ENCODE measurements around the gene MAP3K2.
A peak's percentile ranks its signal among the peaks of the same experiment; 100 is the strongest.

Gene MAP3K2

DNA sequence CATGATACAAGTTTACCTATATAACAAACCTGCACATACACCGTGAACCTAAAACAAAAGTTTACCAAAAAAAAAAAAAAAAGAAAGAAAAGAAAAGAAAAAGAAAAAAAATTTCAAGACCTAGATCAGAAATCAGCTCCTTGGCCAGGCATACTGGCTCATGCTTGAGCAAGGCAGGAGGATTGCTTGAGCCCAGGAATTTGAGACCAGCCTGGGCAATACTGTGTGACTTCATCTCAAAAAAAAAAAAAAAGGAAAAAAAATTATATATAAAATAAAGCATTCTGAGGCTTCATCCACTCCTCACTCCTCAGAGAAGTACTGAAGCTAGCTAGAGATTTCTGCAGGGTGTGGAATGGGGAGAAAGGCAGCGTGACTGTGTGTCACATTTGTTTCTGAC lies 18.7 kb upstream of the MAP3K2 start:
- no peak for DNase-seq (ENCODE audit: low read depth)

DNA sequence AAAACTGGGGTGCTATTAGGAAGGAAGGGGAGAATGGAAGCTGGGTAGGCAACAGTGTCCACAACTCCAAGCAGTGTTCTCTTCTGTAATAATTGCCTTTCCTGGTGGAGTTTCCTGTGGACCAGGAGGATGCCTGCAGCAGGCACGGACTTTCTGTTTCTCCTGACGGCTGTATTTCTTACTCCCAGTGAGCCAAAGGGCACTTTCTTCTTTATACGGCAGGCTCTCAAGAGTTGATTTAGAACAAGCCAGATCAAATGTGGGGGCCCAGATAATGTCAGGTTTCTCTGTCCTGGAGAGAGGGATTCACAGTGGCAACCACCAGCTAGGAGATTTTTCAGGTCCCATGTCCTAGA lies 17.5 kb upstream of the MAP3K2 start:
- DNase-seq (ENCODE audit: low read depth) = no peak

GRCh38 chr2:127404466-127405254 lies 16.9 kb upstream of the MAP3K2 start:
- no peak for DNase-seq (ENCODE audit: low read depth)

DNA sequence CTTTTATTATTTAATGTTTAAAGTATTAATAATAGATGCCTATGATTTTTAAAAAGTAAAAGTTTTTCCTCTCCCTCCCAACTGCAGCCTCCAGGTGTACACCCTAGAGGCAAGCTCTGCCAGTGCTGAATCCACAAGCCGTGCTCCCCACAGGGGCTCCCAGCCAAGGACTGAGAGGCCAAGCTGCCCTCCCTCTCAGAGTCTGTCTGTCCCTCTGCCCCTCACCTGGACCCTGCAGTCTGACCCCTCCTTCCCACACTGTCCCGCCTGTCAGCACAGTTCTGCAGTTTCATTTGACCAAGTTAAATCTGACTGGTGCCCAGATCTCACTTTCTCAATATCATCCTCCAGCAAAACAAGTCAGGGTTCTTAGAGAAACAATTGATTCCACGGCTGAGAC lies 15.7 kb upstream of the MAP3K2 start:
- DNase-seq (ENCODE audit: low read depth) = no peak

DNA sequence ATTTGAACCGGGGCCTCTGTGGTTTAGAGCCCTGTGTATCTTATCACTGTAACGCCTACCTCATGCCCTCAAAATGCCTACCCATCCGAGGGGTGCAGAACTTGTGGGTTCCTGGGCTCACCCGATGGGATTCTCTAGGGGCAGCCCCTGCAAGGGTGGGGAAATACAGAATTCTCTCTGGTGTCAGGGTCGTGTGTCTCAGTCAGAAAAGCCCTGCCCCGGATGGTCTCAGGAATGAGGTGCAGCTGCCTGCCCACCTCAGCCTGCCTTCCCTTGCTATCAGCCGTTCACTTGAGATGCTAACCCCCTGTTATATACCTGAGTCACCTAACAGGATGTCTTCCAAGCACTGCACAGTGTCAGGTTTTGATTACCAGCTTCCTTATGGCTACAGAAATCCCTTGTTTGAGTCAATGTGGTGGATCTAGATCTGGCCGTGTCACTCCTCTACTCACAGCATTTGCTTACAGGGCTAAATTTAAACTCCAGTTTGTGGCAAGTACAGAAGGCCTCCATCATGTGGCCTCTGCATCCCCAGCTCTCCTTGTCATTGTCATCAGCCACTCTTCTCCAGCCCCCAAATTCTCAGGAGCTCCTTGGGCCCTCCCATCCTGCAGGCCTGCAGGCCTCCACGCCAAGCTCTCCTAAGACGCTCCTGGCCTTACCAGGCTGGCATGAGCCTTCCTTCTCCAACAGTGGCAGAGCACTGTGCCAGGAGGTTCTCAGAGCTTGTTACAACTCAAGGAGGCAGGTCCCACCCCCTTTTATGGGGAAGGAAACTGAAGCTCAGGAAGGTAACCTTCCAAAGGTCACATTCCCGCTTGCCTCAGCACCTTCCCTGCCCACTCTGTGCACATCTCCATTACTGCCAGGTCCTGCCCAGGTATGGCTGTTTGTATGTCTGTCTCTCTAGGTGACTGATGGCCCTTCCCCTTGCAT lies 14.3 kb upstream of the MAP3K2 start:
- DNase-seq (ENCODE audit: low read depth) = no peak

DNA sequence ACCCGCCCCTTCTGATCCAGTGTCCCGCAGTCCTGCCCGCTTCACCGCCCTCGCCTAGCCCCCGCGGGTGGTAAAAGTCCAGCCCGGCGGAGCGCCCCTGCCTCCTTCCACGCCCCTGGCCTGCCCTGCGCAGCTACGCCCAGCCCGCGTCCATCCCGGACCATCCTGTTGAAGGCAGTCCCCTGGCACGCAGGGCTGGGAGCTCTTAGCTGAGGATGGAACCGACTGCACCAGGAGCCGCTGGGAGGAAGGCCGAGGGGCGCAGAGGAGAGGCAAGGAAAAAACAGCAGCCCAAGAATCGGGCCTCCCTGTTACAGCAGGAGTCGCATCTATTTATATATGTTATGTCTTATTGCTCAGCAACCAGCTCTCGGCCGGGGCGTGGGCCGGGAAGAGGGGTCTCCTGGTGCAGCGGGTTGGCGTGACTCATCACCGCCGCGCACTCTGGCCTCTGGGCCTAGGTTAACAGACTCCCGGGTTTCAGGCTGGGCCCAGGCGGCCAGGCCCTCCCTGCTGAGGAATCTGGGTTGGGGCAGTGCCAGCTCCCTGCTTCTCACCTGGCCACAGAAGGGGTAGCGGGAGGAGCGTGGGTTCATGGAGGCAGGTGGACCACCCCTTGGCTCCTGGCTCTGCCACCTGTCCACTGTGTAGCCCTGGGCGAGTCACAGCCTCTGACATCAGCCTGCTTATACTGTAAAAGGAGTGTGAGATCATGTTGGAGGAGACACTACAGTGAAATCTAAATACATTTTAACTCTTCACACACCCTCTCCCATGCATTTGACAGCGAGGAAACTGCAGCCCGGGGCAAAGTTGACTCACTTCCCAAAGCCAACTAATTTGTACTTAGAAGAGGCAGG lies 13.4 kb upstream of the MAP3K2 start:
- no peak for DNase-seq (ENCODE audit: low read depth)

- no peak for DNase-seq (ENCODE audit: low read depth)
These were observed 12.7 kb upstream of the MAP3K2 start for GRCh38 chr2:127400533-127400896.

DNA sequence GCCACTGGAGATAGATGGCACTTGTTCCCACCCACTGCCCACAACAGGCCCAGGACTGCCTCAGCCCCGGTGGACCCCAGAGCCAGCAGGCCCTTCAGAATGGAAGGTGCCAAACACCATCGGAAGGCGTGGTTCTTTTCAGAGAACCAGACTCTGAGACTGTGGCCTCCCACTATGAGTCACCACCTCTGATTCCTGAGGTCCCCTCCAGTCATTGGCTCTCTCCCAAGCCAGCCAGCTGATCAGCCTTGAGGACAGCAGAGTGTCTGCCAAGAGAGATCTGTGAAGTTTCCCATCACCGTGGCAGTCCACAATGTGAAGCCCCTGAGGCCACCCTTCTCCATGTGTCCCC lies 10.4 kb upstream of the MAP3K2 start:
- DNase-seq (ENCODE audit: low read depth) = no peak

GRCh38 chr2:127397568-127398238 lies 9.9 kb upstream of the MAP3K2 start:
- DNase-seq (ENCODE audit: low read depth) = no peak

GRCh38 chr2:127394492-127394891 lies 6.7 kb upstream of the MAP3K2 start:
- DNase-seq (ENCODE audit: low read depth) = no peak

DNA sequence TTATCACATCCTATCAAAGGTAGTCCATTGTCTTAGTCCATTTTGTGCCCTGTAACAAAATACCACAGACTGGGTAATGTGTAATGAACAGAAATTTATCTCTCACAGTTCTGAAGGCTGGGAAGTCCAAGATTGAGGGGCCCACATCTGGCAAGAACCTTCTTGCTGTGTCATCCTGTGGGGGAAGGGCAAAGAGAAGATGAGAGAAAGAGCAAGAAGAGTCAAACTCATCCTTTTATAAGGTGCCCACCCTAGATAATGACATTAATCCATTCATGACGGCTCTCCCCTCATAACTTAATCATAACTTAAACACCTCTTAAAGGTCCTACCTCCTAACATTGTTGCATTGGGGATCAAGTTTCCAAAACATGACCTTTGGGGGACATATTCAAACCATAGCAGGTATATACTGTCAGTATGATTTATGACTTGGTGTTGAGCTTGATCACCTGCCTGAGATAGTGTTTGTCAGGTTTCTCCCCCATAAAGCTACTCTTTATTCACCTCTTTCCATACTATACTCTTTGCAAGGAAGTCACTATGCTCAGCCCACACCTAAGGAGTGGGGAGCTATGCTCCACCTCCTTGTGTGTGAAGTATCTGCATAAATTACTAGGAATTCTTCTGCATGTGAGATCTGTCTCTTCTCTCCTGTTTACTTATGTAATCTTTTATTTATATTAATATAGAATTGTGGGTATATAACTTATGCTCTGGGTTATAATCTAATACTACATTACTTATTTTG lies 5.2 kb upstream of the MAP3K2 start:
- no peak for DNase-seq (ENCODE audit: low read depth)

GRCh38 chr2:127392133-127392827 lies 4.5 kb upstream of the MAP3K2 start:
- no peak for DNase-seq (ENCODE audit: low read depth)

DNA sequence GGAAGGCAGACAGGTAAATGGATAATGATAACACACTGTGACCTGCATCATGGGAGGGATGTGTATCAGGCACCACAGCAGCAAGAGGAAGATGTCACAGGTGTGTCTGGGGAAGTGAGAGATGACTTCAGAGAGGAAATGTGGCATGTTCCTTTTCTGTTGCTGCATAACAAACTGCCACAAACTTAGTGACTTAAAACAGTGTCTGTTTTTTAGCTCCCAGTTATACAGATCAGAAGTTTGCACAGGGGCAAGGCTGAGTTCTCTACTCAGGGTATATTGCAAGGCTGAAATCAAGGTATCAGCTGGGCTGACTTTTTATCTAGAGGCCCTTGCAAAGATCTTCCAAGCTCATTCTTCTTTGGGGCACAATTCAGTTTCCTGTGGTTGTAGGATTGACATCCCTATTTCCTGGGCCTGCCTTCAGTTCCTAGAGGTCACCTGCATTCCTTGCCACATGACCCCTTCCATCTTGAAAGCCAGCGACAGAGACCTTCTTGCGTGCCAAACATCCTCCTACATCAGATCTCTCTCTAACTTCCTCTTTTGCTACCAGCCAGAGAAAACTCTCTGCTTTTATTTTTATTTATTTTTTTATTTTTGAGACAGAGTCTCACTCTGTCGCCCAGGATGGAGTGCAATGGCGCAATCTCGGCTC lies 2.1 kb upstream of the MAP3K2 start:
- no peak for DNase-seq (ENCODE audit: low read depth)

DNA sequence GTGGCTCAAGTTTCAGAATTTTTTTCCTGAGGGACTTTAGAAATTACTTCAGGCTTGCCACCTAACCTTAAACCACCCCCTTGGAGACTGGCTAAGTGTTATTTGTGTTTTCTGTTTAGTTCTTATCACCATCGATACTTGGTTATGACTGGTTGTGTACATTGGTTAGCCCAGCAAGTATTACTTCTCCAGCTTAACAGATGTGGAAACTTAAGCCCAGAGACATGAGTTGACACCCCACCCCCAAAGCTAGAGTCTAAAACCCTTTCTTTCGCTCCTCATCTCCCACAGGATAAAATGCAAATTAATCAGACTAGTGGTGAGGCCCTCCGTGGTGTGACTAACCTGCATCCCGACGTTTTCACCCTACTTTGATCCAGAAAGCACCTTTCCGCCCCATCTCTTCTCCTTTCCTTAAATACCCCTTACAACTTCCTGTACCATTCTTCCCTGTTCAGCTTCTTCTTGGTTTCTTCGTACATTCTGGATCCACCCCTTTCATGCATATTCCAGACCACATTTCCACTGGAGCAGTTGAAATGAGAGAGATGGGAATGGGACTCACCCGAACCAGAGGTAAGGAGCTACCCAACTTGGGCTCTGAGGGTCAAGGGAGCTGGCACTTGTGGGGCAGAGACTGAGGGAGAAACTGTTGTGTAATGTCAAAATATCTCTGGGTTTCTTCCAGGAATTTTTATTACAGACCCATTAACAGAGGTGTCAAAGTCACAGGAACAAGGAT lies 819 bp upstream of the MAP3K2 start:
- no peak for DNase-seq (ENCODE audit: low read depth)

- peak; percentile 60 for DNase-seq (ENCODE audit: low read depth)
These were observed 766 bp downstream of the MAP3K2 start for GRCh38 chr2:127386764-127387654.

DNA sequence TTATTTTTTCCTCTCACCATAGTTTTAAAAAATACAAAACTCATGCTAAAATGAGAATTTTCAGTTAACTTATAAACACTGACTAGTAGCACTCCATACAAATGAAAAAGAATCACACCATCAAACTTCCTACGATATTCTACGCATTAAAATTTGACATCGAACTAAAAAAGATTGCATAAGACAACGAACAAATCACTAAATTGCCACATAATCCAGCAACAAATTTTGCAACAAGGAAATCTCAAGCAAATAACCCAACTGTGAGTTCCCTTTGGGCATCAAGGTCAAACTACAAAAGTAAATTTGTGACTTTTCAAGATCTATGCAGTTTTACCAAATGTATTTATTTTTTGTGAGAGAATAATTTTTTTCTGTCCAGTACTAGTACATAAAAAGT lies 1.5 kb downstream of the MAP3K2 start:
- DNase-seq (ENCODE audit: low read depth) = no peak

DNA sequence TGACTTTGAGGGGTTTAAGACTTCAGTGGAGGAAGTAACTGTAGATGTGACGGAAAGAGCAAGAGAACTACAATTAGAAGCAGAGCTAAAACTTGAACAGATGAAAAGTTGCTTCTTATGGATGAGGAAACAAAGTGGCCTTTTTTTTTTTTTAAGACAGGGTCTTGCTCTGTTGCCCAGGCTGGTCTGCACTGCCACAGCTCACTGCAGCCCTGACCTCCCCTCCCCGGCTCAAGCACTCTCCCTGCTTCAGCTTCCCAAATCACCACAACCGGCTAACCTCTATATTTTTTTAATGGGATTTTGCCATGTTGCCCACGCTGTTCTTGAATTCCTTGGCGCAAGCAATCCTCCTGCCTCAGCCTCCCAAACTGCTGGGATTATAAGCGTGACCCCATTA lies 3.2 kb downstream of the MAP3K2 start:
- DNase-seq (ENCODE audit: low read depth) = no peak

DNA sequence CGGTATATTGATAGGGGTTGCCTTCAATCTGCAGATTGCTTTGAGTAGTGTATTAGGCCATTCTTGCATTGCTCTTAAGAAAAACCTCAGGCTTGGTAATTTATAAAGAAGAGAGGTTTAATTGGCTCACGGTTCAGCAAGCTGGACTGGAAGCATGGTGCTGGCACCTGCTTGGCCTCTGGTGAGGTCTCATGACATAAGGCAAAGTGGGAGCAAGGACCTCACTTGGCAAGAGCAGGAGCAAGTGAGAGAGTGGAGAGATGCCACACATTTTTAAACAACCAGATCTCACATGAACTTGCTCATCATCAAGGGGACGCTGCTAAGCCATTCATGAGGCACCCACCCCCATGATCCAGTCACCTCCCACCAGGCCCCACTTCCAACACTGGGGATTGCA lies 4.9 kb downstream of the MAP3K2 start:
- no peak for DNase-seq (ENCODE audit: low read depth)

Data from CMK (cell line).